ENCODE data around the gene UBE2J2. TPM values are rescaled to one million over a fixed set of nuclear protein-coding genes. Genes with fewer than 3 reads are reported as not detected.

The UBE2J2 gene
- total and polyA plus RNA-seq, 2 of the 13 experiments (the other 11 are each of a cell fraction or from before 2014, with no cell fraction given), result 25.4 to 29.4 TPM

- no peak for TF ChIP-seq NONO (IDR thresholded peaks at IDR 0.05)
- peak; percentile 72; the same call in 1 of the 2 replicates for TF ChIP-seq NONO (CRISPR knock-in tag; conservative IDR thresholded peaks at IDR 0.05)
- no peak for TF ChIP-seq HNRNPUL1 (IDR thresholded peaks at IDR 0.05; ENCODE audit: low read depth, low read length)
- 0 out of 3 replicates have a peak, but pooled peaks have one; percentile 28 for TF ChIP-seq MXI1 (IDR thresholded peaks at IDR 0.05; ENCODE audit: borderline replicate concordance, low read depth, low read length)
- no peak for TF ChIP-seq SOX5 (CRISPR knock-in tag; IDR thresholded peaks at IDR 0.05; ENCODE audit: borderline replicate concordance)
- peak; percentile 53; the same call in 1 of the 2 replicates for TF ChIP-seq REPIN1 (CRISPR knock-in tag; IDR thresholded peaks at IDR 0.05; ENCODE audit: borderline replicate concordance, low read depth)
- TF ChIP-seq ZNF331 (CRISPR knock-in tag; IDR thresholded peaks at IDR 0.05), result 0 out of 2 replicates have a peak, but pooled peaks have one; percentile 14
- no peak for TF ChIP-seq RCOR2 (CRISPR knock-in tag; IDR thresholded peaks at IDR 0.05)
- TF ChIP-seq HMG20A (CRISPR knock-in tag; IDR thresholded peaks at IDR 0.05; ENCODE audit: borderline replicate concordance), result no peak
- no peak for TF ChIP-seq SAFB2 (CRISPR knock-in tag; IDR thresholded peaks at IDR 0.05; ENCODE audit: borderline replicate concordance, low read depth)
- peak; percentile 17 for TF ChIP-seq HNRNPLL (IDR thresholded peaks at IDR 0.05; ENCODE audit: low read depth, low read length, poor library complexity, severe bottlenecking)
- TF ChIP-seq KDM5B (CRISPR knock-in tag; IDR thresholded peaks at IDR 0.05; ENCODE audit: borderline replicate concordance), result peak; percentile 51; the same call in 1 of the 2 replicates
- TF ChIP-seq HNRNPL (IDR thresholded peaks at IDR 0.05; ENCODE audit: low read depth, low read length), result 0 out of 2 replicates have a peak, but pooled peaks have one; percentile 36
- TF ChIP-seq AGO1 (IDR thresholded peaks at IDR 0.05; ENCODE audit: low read depth, low read length, poor library complexity, severe bottlenecking), result peak; percentile 88
- peak; percentile 44; the same call in 1 of the 2 replicates for TF ChIP-seq ZFY (CRISPR knock-in tag; IDR thresholded peaks at IDR 0.05)
- no peak for TF ChIP-seq ZNF180 (CRISPR knock-in tag; IDR thresholded peaks at IDR 0.05; ENCODE audit: borderline replicate concordance, low read depth)
- no peak for TF ChIP-seq ZNF577 (CRISPR knock-in tag; IDR thresholded peaks at IDR 0.05; ENCODE audit: borderline replicate concordance, low read depth)
- no peak for TF ChIP-seq BCLAF1 (IDR thresholded peaks at IDR 0.05)
- TF ChIP-seq ZNF574 (CRISPR knock-in tag; IDR thresholded peaks at IDR 0.05), result peak; percentile 56; the same call in 1 of the 2 replicates
- TF ChIP-seq MIXL1 (CRISPR knock-in tag; IDR thresholded peaks at IDR 0.05), result 0 out of 2 replicates have a peak, but pooled peaks have one; percentile 24
Observed at GRCh38 chr1:1291548-1292441, 18.1 kb upstream of the UBE2J2 start (continued).

Measured in HepG2 (cell line).